ENCODE data around the gene MRPS6. TPM values are rescaled to one million over a fixed set of nuclear protein-coding genes. Genes with fewer than 3 reads are reported as not detected.

MRPS6 gene
- 10 to 100 TPM in 1 of 2 donors, 1 to 10 TPM in 1; 8.6 to 12.3 TPM for total RNA-seq

DNA sequence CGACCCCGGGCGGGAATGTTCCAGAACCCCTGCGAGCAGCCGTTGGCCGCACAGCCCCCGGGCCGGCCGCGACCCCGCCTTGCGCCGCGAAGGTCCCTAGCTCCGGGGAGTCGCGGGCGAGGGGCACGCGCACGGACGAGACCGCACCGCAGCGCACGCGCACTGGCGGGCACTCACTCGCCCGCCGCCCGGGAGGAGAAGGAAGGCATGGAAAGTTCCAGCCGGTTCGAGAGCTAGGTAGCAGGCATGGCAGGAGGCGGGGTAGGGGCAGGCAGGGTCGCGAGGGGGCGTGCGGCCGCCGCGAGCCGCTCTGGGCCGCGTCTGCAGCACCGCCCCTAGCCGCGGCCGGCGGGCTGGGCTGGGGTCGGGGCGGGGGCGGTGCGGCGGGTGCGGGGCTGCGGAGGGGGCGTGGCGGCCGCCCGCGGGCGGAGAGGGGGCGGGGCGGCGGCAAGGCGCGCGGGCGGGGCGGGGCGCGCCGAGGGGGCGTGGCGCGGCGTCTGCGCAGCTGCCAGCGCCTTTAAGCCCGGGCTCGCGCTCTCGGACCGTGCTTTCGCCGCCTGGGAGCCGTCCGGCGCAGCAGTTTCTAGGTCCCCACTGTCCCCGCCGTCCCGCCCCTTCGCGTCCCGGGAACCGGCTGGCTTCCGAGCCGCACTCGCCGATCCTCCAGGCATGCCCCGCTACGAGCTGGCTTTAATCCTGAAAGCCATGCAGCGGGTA is at the start of gene MRPS6, which contains the start of gene SLC5A3:
Gene MRPS6, plus strand, starts transcription at position 547 of the 717 bp plus-strand sequence. Its CDS starts 123 bp downstream, at position 670.
Gene SLC5A3, plus strand, starts transcription at position 547 of the 717 bp plus-strand sequence. CDS start 21,621 bp downstream, outside the sequence.

Other genes starting within 250 kb of the MRPS6 start
- gene ATP5PO, start 157.8 kb upstream of the MRPS6 start, total RNA-seq = 100 to 1,000 TPM; 101 to 128 TPM
- 10 to 100 TPM in 1 of 2 donors, 1 to 10 TPM in 1; 7.9 to 11.0 TPM for gene SLC5A3, start within 50 bp of the MRPS6 start, total RNA-seq